GM12892 (cell line): ENCODE measurements around the gene MMAB.

ENCODE experiments used
- POLR2A ChIP-seq: IDR thresholded peaks from 2 replicates; pipeline ENCODE4 v1.6.1; 2011; ENCODE audit warnings: low read depth, low read length, control low read depth
- TAF1 ChIP-seq: IDR thresholded peaks from 2 replicates; pipeline ENCODE4 v1.6.1; 2011; ENCODE audit warnings: low read depth, mild to moderate bottlenecking, control low read depth, low read length, borderline replicate concordance

GRCh38 chr12:109597414-109597794, 24.1 kb upstream of the MMAB start:
- TF ChIP-seq POLR2A (no peak), TAF1 (no peak)
